ENCODE data around the gene CPO.

CPO gene

DNA sequence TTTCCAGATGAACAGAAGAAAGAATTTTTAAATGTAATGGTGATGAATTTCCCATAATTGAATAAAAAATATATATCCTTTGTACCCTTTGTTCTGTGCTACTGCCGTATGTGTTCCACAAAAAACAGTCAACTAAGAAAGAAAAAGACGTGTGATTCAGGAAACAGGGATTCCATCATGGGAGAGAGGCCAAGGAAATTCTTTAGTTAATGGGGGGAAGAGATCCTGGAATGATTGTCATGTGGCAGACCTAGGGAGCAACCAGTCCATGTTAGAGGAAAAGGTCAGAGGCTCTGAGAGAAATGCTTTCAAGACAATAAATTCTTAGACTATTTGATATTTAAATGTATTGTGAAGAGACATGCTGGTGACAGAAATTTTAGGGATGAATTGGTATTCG, 76.6 kb downstream of the CPO start:
- no peak for DNase-seq (ENCODE audit: low spot score)
